GM19193 (cell line): ENCODE data around the gene NBEA.

ENCODE experiments used
- POLR2A ChIP-seq: IDR thresholded peaks from 4 replicates; pipeline ENCODE4 v1.6.1; 2011; ENCODE audit not compliant: insufficient read depth, insufficient read length; ENCODE audit errors: extremely low read depth

NBEA gene

DNA sequence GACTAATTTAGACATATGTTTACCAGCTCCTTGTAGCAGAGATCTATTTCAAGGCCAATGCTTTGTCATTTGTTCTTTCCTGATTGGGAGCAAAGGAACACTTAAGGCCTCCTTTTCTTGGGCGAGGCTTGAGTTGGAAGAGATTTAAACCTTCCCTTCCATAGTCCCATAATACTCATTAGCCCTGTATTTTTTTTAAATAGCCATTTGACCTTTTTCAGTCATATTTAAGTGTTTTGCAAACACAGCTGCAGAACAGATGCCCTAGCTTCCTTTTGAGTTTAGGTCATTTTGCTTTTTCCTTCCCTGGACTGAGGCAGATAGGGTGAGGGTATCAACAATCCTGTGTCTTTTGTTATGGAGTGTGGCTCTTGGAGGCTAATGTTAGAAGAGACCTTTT lies 198.3 kb downstream of the NBEA start:
- TF ChIP-seq POLR2A = no peak

DNA sequence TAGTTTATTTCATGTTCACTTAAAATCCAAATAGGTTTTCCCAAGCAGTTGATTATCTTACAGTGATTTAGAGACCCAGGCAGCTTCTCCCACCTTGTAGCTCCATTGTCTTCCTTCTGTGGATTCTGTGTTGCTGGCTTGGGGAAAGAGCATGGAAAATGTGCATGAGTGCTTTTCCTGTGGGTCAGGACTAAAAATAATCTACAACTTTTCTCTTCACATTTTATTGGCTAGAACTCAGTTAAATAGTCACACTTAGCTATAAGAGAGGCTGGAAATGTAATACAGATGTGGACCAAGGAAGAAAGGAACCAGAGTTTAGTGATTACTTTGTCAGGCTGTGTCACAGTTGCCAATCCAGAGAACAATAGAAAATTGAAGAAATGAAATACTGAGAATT lies 198.8 kb downstream of the NBEA start:
- no peak for TF ChIP-seq POLR2A

DNA sequence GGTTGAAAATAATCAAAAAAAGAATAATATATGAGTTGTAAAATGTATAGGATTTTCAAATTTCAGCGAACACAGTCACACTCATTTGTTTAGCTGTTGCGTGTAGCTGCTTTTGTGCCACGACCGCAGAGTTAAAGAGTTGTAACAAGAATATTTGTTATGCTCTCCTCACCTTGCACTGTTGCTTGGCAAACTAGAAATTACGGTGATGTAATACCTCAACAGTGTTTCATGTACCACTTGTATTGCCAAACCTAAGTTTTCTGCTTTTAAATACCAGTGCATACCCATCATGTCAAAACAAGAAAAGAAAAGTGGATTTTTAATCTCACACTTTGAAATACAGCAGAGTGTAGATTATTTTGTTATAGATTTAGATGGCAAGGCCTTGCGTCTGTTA lies 201.1 kb downstream of the NBEA start:
- no peak for TF ChIP-seq POLR2A

DNA sequence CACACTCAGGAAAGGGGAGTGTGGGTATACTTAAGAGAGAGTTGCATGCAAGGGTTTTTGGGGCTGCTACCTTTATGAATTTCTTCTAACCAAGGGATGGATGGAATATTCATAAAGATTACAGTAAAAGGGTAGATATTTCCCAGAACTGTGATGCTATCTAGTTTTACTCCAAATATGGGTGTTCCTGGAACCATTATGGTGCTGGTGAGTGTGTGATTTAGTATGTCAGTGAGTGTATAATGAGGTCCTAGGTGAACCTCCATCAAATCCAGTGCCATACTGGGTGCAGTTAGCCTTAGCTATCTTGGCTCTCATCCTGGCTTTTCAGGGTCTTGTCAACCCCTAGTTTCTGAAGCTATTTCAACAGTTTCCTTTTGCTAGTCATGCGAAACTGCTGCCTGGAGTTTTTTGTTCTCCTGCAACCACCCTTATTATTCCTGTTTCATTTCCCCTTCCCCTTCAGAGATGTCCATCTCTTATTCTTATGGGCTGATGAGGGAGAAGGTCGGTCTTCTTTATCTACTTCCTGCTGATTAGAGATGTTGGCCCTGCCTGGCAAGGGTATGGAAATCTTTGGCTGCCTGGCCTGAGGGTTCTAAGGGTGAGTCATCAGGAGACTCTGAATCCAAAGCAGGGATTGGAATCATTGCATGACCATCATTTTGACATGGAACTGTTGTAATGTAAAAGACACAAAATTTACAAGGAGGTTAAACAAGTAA lies 202.3 kb downstream of the NBEA start:
- no peak for TF ChIP-seq POLR2A

DNA sequence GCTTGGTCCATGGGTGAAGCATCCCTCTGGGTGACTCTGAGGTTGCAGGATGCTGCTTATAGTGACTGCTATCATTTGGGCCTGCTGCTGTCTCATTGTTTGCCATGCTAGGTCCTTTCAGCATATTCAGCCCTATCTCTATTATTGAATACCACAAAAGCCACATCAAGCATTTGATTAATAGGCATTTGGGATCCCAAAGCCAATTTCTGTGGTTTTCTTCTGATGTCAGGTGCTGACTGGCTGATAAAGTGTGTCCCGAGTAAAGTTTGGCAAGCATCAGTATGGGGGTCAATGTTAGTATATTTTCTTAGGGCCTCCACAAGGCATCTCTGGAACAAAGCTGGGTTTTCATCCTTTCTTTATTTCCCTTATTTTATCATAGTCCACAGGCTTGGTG lies 204.6 kb downstream of the NBEA start:
- TF ChIP-seq POLR2A = no peak

DNA sequence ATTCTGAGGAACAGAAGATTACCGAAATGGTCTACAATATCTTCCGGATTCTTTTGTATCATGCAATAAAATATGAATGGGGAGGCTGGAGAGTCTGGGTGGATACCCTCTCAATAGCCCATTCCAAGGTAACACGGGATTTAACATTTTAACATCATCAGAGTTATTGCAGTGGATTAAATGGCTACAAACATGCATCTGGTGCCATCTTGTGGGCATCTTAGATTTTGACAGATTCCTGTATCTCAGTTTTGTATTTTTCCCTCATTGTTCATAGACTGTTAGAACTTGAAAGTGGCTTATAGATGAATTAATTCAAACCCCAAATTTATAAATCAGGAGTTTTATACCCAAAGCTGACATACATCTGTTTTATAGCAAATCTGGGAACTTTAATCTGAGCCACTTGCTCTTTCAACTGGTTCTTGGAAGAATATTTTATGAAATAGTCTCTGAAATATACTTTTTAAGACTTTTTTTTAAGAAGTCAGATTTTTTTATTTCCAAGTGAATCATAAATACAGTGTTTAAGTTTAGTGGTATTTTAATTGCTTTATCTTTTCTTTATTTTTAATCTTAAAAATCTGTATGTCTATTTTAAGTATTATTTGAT lies 215.2 kb downstream of the NBEA start:
- TF ChIP-seq POLR2A = no peak

DNA sequence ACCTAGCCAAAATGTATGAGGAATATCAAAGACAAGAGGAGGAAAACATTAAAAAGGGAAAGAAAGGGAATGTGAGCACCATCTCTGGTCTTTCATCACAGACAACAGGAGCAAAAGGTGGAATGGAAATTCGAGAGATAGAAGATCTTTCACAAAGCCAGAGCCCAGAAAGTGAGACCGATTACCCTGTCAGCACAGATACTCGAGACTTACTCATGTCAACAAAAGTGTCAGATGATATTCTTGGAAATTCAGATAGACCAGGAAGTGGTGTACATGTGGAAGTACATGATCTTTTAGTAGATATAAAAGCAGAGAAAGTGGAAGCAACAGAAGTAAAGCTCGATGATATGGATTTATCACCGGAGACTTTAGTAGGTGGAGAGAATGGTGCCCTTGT lies 217.0 kb downstream of the NBEA start:
- no peak for TF ChIP-seq POLR2A

DNA sequence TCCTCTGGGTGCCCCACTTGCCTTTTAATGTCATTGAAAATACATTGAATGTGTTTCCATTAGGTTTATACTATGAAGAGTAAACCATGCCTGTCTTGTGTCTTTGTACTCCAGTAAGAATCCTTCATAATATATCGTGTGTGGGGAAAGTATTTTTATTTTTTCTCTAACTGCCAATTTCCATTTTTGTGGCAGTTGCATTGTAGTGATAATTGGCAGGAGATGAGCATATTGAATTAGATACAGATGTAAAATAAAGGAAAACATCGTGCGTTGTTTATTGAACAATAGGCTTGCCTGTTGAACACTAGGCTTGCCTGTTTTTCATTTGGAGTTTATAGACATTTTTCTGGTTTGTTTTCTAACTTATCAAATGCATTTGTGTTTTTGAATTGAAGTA lies 218.8 kb downstream of the NBEA start:
- no peak for TF ChIP-seq POLR2A

DNA sequence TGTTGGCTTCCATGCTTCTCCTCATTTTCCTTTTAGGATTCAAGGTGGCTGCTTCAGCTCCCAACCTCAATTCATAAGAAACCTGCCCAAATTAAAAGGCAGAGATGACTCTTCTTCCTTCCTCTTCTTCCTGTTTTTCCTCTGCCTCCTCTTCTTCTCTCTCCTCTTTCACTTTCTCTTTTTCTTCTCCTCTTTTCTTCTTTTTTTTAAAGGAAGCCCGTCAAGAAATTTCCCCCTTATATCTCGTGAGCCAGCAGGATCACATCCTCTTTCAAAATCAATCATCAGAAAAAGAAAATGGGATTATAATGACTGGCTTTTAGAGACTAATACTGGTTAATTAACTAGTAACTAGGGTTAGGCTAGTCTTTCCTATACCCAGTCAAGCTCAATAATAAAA lies 220.3 kb downstream of the NBEA start:
- TF ChIP-seq POLR2A = no peak

DNA sequence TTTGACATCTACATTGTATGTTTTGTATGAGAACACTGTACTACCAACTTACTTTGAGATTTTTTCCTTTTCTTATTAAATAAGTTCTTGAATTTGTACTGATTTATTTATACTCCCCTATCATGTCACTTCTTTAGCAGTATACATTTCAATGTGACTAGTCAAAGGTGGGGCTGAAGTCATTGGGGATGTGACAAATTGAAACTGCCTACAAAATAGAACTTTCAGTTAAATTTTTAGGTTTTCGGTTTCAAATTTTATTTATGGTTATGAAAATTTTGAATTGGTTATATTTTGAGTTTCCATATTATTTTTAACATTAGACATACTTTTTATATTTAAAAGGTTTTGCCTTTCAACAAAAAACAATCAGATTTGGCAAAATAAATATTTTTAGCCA lies 221.6 kb downstream of the NBEA start:
- no peak for TF ChIP-seq POLR2A

DNA sequence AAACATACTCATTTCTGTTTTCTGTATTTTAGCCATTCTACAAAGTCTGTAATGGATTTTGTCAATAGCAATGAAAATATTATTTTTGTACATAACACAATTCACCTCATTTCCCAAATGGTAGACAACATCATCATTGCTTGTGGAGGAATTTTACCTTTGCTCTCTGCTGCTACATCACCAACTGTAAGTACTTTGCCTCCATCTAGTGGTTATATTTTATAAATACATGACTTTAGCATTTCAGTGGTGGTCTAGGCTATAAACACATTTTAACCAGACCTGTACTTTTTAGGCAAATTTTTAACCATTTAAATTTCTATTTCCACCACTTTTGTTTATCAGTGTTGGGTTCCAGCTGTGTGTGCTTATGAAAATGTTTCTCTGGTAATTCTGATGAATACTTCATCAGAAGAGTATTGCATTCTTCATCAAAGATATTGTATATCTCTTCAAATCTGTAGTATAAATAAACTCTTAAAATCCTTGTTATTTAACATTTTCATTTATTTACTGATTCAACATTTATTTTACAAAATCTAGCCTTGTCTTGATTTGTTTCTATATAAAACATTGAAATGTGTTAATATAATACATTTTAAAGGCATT lies 222.4 kb downstream of the NBEA start:
- no peak for TF ChIP-seq POLR2A

DNA sequence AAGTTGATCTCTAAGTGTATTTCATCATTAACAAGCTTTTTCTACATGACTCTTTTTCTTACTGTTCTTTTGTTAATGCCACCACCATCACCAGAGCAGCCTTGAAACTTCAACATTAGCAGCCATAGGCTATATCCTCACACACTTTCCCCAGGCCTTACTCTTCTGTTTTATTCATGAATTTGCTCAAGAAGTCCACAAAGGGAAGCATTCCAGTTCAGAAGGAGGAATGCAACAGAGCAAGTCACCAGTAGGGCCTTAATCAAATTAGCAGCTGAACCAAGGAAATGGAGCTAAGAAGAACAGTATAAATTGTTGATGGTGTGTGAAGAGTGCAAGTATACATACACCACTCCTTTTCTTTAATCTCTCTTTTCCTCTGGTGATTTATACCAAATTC lies 223.1 kb downstream of the NBEA start:
- no peak for TF ChIP-seq POLR2A

DNA sequence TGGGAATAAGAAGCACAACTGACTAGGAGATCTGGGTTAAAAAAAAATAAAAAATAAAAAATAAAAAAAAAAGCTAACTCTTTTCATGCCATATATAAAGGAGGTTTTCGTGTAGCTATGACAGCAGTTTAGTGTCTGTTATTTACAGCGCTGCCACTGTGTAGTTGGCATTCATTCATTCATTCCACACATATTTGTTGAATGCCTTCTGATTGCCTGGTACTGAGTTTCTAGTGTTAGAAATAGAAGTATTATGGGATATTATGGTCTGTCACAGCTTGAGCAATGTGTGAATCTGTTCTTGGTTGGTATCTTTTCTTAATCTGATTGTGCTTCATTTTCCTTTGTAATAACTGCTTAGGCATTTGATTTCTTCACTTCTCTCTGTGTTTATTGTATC lies 237.4 kb downstream of the NBEA start:
- TF ChIP-seq POLR2A = no peak

DNA sequence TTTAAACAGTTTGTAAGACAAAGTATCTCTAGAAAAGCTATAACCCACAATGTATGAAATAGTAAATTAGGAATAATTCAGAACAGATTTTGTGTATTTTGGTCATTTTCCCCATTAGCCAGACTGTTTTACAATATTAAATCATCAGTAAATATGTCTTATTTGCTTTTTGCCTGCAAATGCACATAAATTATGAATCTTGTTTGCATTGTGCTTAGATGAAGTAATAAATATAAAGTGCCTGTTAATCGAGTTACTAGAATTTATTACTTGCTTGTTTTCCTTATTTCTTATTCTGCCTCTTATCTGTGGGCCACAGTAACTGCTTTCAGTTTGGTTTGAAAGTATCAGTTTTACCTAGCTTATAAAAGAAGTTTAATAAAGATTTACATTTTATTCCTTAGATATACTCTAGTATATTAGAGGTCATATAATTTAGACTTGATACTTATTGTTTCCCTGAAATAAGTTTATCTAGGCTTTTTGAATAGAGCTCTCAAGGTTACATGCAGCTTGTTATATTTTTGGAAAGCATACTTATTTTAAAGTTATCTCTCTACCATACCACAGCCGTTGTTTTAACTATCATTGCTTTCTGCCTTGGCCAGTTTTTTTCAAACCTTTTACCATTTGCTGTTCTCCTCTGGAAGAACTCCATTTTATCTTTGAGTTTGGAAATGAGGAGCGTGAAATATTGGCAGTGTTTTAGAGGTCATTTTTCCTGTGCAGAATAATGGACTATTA lies 238.0 kb downstream of the NBEA start:
- TF ChIP-seq POLR2A = no peak

DNA sequence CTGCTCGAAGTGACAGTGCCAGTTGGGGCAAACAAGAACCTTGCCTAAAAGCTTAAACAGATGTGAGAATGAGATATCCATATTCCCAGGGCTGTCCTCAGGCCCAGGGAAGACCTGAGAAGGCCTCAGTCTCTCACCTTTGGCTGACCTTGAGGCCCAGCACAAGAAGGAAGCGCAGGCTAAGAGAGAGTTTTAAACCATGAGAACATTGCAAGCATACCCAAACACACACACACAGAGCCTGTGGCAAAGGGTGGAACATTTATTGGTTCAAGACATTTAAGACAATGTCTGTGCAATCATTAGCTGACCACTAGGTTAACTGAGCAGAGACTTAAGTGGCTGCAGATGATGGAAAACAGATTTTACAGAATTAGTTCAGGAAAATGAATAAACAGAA lies 248.2 kb downstream of the NBEA start:
- no peak for TF ChIP-seq POLR2A

DNA sequence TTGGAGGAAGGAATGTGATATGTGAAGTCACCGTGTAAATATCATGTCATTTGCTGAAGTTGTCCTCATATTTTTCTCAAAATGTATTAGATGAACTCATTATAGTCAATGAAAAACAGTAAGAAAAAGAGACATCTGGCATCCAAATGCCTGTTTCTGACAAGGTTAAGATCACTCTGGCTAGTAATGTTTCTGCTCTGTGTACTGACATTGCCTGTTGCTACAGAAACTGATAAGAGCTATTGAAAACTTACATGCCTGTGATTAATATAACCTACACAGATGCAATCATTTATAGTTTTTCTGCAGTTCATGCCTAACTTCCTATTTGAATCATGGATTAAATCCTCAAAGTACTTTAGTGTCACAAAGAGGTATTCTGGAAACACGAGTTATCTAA lies 249.8 kb downstream of the NBEA start:
- TF ChIP-seq POLR2A = no peak

DNA sequence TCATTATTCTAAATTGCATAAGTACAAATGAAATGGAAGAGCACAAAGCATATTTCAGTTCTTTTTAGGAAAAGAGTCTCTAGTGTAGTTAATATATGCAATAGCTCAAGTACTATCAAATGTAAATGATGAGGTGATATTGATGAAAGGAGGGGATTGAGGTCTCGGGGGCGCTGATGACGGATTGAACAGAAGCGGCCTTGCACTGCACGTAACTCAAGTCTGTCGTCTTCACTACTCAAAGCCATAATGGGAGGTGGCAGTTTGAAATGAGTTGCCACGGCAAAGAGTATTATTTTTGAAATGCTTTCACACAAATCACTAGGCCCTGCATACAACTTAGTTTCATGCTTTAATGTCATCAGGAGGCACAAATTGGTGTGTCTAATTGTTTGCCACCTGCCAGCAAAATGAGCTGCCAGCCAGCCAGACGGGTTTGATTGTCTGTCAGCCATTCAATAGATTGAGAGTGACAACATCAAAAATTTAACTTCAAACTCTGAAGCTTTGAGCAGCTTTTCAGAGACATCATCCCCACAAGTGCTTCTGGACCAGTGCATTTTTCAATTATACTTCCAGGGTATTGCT lies 256.6 kb downstream of the NBEA start:
- TF ChIP-seq POLR2A = no peak
